GM12873 (cell line): ENCODE measurements around the gene XPR1.

Experiments used
- TF ChIP-seq, protein P1 (sequence below): IDR thresholded peaks from 2 replicates; pipeline ENCODE4 v1.5.1; 2012; ENCODE audit warnings: low read depth, mild to moderate bottlenecking, moderate library complexity, low read length, control low read depth; ENCODE audit not compliant: insufficient read depth; ENCODE audit errors: missing control alignments

The XPR1 gene

DNA sequence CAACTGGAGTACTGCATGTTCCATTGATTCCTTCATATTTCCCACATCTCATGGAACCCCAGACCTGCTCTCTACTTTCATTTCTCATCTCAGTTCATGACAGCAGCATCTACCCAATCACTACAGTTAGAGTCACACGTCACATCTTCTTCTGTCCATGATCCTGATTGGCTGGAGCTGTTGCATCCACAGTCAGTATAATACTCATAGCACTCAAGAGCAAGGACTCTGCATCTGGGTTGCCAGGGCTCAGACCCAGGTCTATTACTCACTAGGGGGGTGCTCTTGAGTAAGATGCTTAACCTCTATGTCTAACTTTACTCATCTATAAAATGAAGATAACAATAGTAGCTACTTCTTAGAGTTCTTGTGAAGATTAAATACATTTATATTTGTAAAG, 4.4 kb upstream of the XPR1 start:
- TF ChIP-seq, protein P1, sequence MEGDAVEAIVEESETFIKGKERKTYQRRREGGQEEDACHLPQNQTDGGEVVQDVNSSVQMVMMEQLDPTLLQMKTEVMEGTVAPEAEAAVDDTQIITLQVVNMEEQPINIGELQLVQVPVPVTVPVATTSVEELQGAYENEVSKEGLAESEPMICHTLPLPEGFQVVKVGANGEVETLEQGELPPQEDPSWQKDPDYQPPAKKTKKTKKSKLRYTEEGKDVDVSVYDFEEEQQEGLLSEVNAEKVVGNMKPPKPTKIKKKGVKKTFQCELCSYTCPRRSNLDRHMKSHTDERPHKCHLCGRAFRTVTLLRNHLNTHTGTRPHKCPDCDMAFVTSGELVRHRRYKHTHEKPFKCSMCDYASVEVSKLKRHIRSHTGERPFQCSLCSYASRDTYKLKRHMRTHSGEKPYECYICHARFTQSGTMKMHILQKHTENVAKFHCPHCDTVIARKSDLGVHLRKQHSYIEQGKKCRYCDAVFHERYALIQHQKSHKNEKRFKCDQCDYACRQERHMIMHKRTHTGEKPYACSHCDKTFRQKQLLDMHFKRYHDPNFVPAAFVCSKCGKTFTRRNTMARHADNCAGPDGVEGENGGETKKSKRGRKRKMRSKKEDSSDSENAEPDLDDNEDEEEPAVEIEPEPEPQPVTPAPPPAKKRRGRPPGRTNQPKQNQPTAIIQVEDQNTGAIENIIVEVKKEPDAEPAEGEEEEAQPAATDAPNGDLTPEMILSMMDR, result no peak

DNA sequence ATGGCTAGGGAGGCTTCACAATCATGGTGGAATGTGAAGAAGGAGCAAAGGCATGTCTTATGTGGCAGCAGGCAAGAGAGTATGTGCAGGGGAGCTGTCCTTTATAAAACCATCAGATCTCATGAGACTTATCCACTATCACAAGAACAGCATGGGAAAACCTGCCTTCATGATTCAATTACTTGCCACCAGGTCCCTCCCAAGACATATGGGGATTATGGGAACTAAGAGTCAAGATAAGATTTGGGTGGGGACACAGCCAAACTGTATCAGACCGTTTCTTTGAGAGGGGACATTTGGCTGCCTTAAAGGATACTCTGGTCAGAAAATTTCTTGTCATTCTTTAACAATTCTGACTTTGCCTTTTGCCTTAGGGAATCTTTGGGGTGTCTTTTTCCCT, 3.2 kb upstream of the XPR1 start:
- TF ChIP-seq, protein P1, result no peak

DNA sequence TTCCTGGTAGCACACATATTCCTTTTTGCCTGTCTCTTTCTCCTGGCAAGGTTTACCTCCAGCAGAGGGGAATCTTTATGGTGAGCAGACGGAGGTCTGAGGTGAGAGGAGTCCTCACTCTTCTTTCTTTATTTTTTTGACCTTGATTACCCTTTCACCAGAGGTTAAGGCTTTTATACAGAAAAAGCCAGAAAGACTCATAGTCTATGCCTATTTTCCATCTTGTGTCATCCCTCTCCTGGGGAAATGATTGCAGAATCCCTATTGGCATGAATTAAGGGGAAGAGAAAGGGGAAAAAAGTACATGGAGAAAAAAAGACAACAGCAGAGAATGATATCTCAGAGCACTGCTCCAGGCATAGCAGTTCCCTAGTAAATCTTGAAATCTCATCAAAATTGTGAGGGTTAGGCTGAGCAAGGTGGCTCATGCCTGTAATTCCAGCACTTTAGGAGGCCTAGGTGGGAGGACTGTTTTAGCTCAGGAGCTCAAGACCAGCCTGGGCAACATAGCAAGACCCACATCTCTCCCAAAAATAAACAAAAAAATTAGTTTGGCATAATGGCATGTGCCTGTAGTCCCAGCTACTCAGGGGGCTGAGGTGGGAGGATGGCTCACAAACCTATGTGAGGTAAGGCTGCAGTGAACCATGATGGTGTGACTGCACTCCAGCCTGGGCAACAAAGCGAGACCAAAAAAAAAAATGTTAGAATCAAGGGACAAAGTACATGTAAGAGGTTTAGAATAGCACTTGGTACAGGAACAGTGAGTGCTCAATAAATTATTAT, 1.2 kb upstream of the XPR1 start:
- TF ChIP-seq, protein P1, result no peak

DNA sequence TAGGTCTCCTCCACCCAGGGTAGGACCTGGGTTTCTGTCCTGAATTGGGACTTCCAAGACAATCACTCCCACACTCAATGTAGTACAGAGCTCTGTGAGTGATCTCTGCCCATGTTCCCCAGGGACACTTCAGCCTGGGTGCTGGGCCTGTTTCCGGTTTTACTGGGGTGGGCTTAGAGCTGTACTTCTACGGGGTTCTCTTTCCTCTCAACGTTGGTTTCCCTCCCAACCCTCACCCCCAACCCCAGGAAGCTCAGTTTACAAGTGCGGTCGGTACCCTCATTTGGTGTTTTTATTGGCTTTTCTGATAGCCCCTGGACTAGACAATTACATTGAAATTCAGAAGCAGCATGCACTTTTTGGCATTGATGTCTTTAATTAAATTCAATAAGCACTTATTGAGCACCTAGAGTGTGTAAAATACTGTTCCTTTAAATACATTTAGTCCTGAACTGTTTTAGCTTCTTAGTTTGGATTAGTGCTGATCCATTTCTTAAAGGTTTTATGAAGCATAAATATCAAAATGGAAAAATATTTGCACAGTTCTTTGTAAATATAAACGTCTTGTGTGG, 542 bp upstream of the XPR1 start:
- TF ChIP-seq, protein P1, result no peak

DNA sequence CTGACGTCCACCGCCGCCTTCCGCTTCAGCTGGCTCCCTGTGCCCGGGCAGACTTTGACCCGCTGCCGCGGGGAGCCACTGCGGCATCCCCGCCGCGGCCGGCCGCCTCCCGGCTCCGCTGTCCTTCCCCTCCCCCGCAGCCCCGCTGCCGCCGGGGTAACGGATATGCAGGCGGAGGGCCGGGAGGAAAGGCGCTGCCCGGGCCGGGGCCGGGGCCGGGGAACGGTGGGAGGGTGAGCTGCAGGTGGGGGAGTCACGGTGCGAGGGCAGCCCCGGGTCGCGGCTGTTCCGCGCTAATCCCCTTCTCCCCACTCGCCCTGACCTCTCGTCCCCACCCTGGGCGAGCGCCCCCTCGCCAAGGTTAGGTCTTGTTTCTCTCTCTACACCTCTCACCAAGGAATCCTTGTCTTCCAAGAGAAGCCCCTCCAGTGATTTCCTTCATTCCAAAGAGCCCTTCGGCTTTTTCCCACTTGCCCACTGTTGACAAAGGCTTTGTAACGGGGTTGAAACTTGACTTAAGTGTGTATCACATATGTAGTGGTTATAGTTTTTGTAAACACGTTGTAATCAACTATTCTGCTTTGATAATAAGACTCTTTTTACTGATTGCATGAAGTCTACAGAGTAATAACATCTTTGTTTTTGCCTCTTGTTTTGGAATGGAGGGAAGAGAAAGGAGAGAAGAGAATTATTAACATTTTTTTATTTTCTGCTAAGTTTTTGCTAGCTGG, 669 bp downstream of the XPR1 start:
- TF ChIP-seq, protein P1, result peak; percentile 40

DNA sequence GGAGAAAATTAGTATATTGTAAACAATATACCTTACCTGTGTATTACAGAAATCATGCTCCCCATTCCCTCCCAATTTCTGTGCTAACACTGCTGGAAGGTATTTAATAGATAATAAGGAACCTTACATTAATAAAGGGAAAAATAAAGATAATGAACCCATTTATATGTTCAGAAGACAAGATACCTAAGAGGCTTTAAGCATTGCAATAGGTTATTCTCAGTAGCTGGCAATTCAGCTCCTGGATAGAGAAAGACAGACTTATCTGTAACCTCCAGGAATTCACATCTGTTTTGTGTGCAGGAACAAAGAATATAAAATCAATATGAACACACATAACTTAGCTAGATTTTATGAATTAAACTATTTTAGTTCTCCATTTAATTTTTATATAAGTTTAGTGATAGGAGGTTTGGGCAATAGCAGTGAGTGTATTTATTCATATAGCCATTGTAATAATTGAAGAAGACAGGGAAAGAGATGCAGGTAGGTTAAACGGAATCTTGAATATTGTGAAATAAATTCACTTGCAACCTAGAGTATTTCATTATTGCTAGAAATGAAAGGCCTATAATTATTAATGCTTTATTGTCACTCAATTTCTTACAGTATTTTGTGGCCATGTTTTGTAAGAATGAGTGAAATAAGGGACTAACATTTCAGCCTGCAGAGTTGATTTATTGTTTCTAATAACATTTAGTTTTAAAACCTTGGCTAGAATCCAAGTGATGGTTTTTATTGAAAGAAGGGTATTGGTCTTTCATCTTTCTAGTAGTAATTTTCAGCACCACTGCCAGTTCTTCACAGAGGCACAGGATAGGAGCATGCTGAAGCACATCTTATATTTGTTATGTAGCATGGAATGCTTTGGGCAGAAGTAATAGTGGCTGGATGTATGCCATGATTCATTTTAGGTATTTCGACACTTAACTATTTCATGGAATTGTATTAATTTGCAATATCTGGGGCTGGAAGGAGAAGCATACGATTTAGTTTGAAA, 1.5 kb downstream of the XPR1 start:
- TF ChIP-seq, protein P1, result no peak
